ENCODE measurements around the gene PCDHGB5. TPM values are rescaled to one million over a fixed set of nuclear protein-coding genes. Genes with fewer than 3 reads are reported as not detected.
"Not testable (repeated sequence)": the region's sequence is repeated elsewhere in the genome, so short reads cannot be mapped to it uniquely, and the experiment has no call there.

Gene PCDHGB5
- total and polyA plus RNA-seq, 12 donors: 0.40 to 15.3 (median 9.3) TPM

DNA sequence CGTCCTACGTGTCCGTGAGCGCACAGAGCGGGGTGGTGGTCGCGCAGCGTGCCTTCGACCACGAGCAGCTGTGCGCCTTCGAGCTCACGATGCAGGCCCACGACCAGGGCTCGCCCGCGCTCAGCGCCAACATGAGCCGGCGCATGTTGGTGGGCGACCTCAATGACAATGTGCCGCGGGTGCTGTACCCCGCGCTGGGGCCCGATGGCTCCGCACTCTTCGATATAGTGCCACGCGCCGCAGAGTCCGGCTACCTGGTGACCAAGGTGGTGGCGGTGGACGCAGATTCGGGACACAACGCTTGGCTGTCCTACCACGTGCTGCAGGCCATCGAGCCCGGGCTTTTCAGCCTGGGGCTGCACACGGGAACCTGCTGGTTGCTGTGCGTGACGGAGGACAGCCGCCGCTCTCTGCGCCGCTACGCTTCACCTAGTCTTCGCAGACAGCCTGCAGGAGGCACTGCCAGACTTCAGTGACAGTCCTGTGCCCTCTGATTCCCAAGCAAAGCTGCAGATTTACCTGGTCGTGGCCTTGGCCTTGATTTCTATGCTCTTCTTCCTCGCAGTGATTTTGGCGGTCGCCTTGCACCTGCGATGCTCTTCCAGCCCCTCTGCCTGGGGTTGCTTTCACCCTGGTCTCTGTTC, 30.2 kb downstream of the PCDHGB5 start:
- 37 to 44% (median 39%) methylated on average over 14 to 53 of the region's 53 CpGs for WGBS, 4 donors

DNA sequence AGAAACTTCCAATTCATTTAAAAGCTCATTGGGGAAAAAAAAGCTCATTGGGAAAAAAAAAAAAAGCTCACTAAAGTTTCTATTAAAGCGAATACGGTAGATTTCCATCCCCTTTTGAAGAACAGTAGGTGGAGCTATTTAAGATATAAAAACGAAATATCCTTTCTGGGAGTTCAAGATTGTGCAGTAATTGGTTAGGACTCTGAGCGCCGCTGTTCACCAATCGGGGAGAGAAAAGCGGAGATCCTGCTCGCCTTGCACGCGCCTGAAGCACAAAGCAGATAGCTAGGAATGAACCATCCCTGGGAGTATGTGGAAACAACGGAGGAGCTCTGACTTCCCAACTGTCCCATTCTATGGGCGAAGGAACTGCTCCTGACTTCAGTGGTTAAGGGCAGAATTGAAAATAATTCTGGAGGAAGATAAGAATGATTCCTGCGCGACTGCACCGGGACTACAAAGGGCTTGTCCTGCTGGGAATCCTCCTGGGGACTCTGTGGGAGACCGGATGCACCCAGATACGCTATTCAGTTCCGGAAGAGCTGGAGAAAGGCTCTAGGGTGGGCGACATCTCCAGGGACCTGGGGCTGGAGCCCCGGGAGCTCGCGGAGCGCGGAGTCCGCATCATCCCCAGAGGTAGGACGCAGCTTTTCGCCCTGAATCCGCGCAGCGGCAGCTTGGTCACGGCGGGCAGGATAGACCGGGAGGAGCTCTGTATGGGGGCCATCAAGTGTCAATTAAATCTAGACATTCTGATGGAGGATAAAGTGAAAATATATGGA, 32.8 kb downstream of the PCDHGB5 start, which contains the start of gene PCDHGA12:
TSS of gene PCDHGA12 (plus strand) at position 176 of the 782 bp plus-strand sequence. CDS start at position 429, 253 bp downstream.
- Histone ChIP-seq H3K4me1 (replicated peaks in 1 of 2) (peaks cover 0 to 7% of the 10 kb centered on the region in 2 donors), H3K36me3 (replicated peaks in 1 of 2) (no peaks in the 10 kb centered on the region), H3K9me3 (replicated peaks in 1 of 3) (peaks cover 2 to 56% (median 3%) of the 10 kb centered on the region in 3 donors), H3K27ac (peak within 1 kb of the TSS in 3 of 5 donors; percentile 24 to 81 (median 42)), H3K27me3 (no peaks in the 10 kb centered on the region), H3K4me3 (peak within 1 kb of the TSS in 2 of 4 donors; percentile 9 to 14)
- intact Hi-C loops (cut with DNase I): no loop called here
- 8 to 17% (median 12%) methylated on average over 32 to 33 of the region's 33 CpGs for WGBS, 4 donors
- peak; percentile 39 to 78 (median 65) for TF ChIP-seq CTCF (IDR thresholded peaks at IDR 0.05)
- TF ChIP-seq POLR2A (IDR thresholded peaks at IDR 0.05): peak in 1 of 2 donors; percentile 37
- peak; percentile 58 to 89 (median 76) for DNase-seq

More for the DNA sequence above, 30.2 kb downstream of the PCDHGB5 start:
- DNase-seq: no peak
- Histone ChIP-seq H3K27me3 (no peaks in the 10 kb centered on the region), H3K4me3 (no peak overlapping the region), H3K27ac (no peak overlapping the region), H3K9me3 (replicated peaks in 1 of 3) (peaks cover 3 to 79% (median 18%) of the 10 kb centered on the region in 3 donors), H3K36me3 (replicated peaks in 1 of 2) (no peaks in the 10 kb centered on the region), H3K4me1 (replicated peaks in 1 of 2) (peaks cover 0 to 7% of the 10 kb centered on the region in 2 donors)
- TF ChIP-seq CTCF (IDR thresholded peaks at IDR 0.05): no peak
- no peak for TF ChIP-seq POLR2A (IDR thresholded peaks at IDR 0.05)
- intact Hi-C loops (cut with DNase I): loop anchor here in 1 of 2 donors (10.0 kb wide), 1 partner anchor 97 kb away; no protein-coding TSS in a partner anchor

GRCh38 chr5:141431286-141431685, 33.5 kb downstream of the PCDHGB5 start:
- peaks cover 0 to 7% of the 10 kb centered on the region in 2 donors for H3K4me1 ChIP-seq (replicated peaks in 1 of 2)
- intact Hi-C loops (cut with DNase I): no loop called here
- no peaks in the 10 kb centered on the region for H3K27me3 ChIP-seq
- no peaks in the 10 kb centered on the region for H3K36me3 ChIP-seq (replicated peaks in 1 of 2)
- 10 to 19% (median 14%) methylated on average over 10 to 37 of the region's 37 CpGs for WGBS, 4 donors
- peak overlapping the region in 2 of 5 donors; percentile 7 to 81 for H3K27ac ChIP-seq
- no peak for TF ChIP-seq CTCF (IDR thresholded peaks at IDR 0.05)
- peak in 1 of 2 donors; percentile 43 for TF ChIP-seq POLR2A (IDR thresholded peaks at IDR 0.05)
- H3K9me3 ChIP-seq (replicated peaks in 1 of 3): peaks cover 3 to 48% (median 4%) of the 10 kb centered on the region in 3 donors
- peak in 3 of 7 donors; percentile 25 to 46 (median 38) for DNase-seq
- peak overlapping the region in 2 of 4 donors; percentile 9 to 14 for H3K4me3 ChIP-seq

- intact Hi-C loops (cut with DNase I); H3K4me1 ChIP-seq (replicated peaks in 1 of 2); H3K27me3 ChIP-seq; H3K27ac ChIP-seq; DNase-seq; H3K36me3 ChIP-seq (replicated peaks in 1 of 2): not testable (repeated sequence)
- Histone ChIP-seq H3K4me3 (peak overlapping the region in 1 of 4 donors; percentile 14), H3K9me3 (replicated peaks in 1 of 3) (peaks cover 3 to 38% (median 4%) of the 10 kb centered on the region in 3 donors)
- 27 to 90% (median 28%) methylated on average over 2 to 38 of the region's 38 CpGs; no CpG with 5 or more reads in 1 of the 4 donors for WGBS, 4 donors
These were observed 34.6 kb downstream of the PCDHGB5 start for GRCh38 chr5:141432308-141432707.

DNA sequence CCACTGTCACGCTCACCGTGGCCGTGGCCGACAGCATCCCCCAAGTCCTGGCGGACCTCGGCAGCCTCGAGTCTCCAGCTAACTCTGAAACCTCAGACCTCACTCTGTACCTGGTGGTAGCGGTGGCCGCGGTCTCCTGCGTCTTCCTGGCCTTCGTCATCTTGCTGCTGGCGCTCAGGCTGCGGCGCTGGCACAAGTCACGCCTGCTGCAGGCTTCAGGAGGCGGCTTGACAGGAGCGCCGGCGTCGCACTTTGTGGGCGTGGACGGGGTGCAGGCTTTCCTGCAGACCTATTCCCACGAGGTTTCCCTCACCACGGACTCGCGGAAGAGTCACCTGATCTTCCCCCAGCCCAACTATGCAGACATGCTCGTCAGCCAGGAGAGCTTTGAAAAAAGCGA, 35.0 kb downstream of the PCDHGB5 start:
- H3K27ac ChIP-seq; H3K4me1 ChIP-seq (replicated peaks in 1 of 2); H3K36me3 ChIP-seq (replicated peaks in 1 of 2); intact Hi-C loops (cut with DNase I); DNase-seq; H3K27me3 ChIP-seq; H3K4me3 ChIP-seq: not testable (repeated sequence)
- H3K9me3 ChIP-seq (replicated peaks in 1 of 3): peaks cover 3 to 34% (median 4%) of the 10 kb centered on the region in 3 donors
- WGBS, 4 donors: 26 to 34% (median 30%) methylated on average over 7 to 29 of the region's 29 CpGs
